IPS-15b (cell line): ENCODE results near the gene PARD3.
"Not testable (repeated sequence)": the region's sequence is repeated elsewhere in the genome, so short reads cannot be mapped to it uniquely, and the experiment has no call there.

Source experiments
- H3K27me3 ChIP-seq: one replicate; pipeline ENCODE4 v1.6.1; 2013; ENCODE audit warnings: low read length; ENCODE audit not compliant: control insufficient read depth, insufficient read depth
- H3K36me3 ChIP-seq: one replicate; pipeline ENCODE4 v1.6.1; 2013; ENCODE audit warnings: low read length; ENCODE audit not compliant: control insufficient read depth, insufficient read depth
- H3K4me1 ChIP-seq: one replicate; pipeline ENCODE4 v1.6.1; 2013; ENCODE audit warnings: mild to moderate bottlenecking, low read length; ENCODE audit not compliant: control insufficient read depth, insufficient read depth
- H3K4me3 ChIP-seq: one replicate; pipeline ENCODE4 v1.5.1; 2013; ENCODE audit warnings: low read depth, low read length
- H3K9ac ChIP-seq: one replicate; pipeline ENCODE4 v1.6.1; 2013; ENCODE audit warnings: low read depth, mild to moderate bottlenecking, low read length
- H3K9me3 ChIP-seq: one replicate; pipeline ENCODE4 v1.6.1; 2013; ENCODE audit warnings: mild to moderate bottlenecking, low read length; ENCODE audit not compliant: control insufficient read depth, insufficient read depth

The PARD3 gene

DNA sequence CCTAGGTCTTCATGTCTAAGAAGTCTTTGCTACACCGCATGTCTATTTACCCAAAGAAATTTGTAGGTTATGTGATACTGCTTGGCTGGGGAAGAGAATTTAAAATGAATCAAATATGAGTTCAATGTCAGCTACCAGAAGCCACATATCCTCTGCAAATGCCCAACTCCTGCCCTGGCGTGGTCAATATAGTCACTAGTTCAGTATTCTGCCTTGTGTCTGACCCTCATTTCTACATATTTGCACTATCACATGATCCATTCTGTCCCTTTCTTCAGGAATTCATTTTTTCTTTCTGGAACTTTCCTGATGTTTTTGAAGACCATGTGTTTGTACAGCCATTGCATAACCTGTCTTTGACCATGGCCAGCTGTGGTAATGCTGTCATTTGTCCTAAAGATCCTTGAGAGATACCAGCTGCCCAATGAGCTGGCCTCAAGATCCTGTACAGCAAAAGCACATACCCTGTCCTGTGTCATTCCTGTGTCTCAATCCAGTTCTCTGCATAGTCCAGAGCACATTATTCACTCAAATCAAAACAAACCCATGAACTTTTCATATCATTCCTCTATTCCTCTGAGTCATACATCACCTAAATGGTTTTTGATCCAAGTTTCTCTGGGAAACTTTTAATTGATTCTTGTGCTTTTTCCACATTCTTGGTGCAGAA is 524.5 kb downstream of the PARD3 start:
- no peaks in the 10 kb centered on the region for H3K27me3 ChIP-seq
- H3K4me1 ChIP-seq, result peaks cover 18% of the 10 kb centered on the region
- no peaks in the 10 kb centered on the region for H3K36me3 ChIP-seq
- H3K9ac ChIP-seq, result no peak overlapping the region
- H3K4me3 ChIP-seq, result no peak overlapping the region
- no peaks in the 10 kb centered on the region for H3K9me3 ChIP-seq

DNA sequence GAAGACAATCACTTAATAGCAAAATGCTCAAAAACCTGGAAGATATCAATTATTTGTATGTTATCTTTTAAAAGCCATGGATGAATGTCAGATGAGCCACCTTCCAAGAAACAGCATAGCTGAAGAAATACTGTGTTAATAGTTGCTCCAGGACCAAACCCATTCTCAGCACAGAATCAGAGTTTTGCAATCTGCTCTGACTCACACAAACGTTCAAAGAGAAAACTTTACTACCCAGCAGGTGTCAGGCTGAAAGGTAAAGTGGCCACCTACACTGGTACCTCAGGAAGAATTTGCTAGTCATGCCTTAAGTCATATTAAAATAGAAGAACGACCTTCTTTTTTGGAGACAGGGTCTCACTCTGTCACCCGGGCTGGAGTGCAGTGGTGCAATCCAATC is 526.5 kb downstream of the PARD3 start:
- Histone ChIP-seq H3K9me3 (no peaks in the 10 kb centered on the region), H3K4me1 (peaks cover 5% of the 10 kb centered on the region), H3K36me3 (no peaks in the 10 kb centered on the region), H3K9ac (no peak overlapping the region), H3K27me3 (no peaks in the 10 kb centered on the region), H3K4me3 (no peak overlapping the region)

DNA sequence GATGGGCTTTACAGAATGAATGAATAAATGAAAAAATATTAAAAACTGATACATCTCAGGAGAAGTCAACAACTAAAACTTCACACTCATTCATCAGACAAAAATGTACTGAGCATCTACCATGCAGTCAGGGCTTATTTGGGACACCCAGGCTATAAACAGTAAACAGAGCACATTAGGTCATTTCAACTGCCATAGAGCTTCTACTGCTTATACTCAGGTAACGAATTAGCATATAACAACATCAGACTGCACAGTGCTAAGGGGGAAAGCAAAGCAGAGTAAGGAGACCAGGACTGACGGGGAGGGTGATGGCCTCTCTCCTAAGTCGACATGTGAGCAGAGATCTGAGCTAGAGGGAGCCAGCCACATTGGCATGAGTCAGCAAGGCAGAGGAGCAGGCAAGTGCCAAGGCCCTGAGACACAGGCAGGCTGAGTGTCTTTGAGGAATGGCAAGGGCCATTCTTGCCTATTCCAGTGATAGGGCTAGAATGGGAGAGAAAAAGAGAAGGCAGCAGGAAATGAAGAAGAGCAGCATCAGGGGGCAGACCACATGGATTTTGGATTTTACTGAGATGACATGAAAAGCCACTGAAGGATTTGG is 528.9 kb downstream of the PARD3 start:
- no peak overlapping the region for H3K4me3 ChIP-seq
- no peak overlapping the region for H3K9ac ChIP-seq
- H3K4me1 ChIP-seq, result peaks cover under 1% of the 10 kb centered on the region
- H3K9me3 ChIP-seq, result no peaks in the 10 kb centered on the region
- no peaks in the 10 kb centered on the region for H3K36me3 ChIP-seq
- H3K27me3 ChIP-seq, result no peaks in the 10 kb centered on the region

DNA sequence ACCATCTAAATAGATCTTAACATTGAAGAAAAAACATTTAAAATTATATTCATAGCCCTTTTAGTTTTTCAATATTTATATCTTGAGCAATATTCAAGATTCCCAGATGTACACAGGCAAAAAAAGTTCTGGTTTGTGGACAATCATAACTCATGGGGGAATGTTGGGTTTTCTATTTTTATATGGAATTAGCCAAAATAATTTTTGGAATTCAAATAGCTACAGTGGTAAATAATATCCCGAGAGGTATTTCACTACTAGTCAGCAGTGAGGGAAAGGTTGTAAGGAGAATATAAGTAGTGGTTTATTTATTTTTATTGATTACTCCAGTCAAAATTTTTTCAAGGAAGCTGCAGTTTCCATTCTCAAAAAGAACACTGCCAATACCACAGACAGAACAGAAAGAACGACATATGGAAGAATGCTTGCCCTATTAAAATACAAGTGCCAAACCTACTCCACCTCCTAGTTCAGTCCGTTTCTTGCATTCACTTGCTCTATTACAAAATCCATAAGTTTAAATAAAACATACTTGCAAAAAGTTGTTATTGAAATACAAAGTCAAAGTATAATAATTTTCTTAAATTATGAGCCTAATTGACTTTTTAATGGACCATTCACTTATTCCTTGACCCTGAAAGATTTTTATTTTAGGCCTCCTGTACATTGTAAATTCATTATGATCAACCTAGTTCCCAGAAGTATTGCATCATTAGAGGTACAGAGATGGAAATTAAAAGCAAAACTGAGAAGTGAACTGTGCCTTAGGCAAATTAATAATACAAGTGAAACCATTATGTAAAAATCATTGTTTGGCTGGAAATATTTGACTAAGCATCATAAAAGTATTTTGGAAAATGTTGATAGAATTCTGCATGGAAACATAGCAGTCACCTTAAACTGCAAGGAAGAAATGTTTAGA is 533.2 kb downstream of the PARD3 start:
- H3K36me3 ChIP-seq, result no peaks in the 10 kb centered on the region

DNA sequence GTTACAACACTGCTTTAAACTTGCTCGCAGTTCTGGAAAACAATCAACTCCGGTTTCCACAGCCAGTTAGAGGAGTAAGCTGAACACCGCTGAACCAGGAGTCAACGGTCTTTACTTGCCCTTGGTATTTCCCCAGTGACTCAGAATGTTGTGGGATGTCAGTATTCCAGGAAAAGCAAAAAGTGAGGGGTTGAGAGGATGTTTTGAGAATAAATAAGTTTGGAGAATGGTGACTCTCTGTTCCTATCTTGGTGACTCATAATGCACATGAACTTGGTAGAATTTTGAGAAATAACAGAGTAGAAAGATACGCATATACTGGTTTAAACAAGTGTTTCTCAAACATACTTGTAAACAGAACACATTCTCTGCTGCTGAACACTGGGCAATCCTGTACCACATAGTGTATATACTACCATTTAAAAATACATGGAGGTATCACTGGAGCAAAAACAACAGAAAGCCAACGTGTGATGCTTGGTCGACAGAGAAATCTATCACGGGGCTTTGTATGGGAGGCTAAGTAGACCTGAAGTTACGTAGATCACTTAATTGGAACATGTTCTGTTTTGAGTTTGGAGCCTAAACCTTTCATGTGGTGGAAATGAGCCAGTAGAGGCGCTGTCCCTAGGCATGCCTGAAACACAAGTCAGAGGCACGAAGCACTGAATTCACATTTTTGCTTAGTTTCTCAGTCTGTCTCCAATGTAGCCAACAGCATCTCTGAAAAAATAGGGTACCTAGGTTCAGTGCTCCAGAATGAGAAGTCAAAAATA is 534.3 kb downstream of the PARD3 start:
- no peaks in the 10 kb centered on the region for H3K9me3 ChIP-seq
- no peak overlapping the region for H3K4me3 ChIP-seq
- H3K4me1 ChIP-seq, result peaks cover 5% of the 10 kb centered on the region
- no peaks in the 10 kb centered on the region for H3K27me3 ChIP-seq
- no peak overlapping the region for H3K9ac ChIP-seq
- H3K36me3 ChIP-seq, result no peaks in the 10 kb centered on the region

More for the DNA sequence above, 533.2 kb downstream of the PARD3 start:
- no peak overlapping the region for H3K4me3 ChIP-seq
- H3K27me3 ChIP-seq, result no peaks in the 10 kb centered on the region
- H3K9me3 ChIP-seq, result no peaks in the 10 kb centered on the region
- H3K9ac ChIP-seq, result no peak overlapping the region
- peaks cover 5% of the 10 kb centered on the region for H3K4me1 ChIP-seq

DNA sequence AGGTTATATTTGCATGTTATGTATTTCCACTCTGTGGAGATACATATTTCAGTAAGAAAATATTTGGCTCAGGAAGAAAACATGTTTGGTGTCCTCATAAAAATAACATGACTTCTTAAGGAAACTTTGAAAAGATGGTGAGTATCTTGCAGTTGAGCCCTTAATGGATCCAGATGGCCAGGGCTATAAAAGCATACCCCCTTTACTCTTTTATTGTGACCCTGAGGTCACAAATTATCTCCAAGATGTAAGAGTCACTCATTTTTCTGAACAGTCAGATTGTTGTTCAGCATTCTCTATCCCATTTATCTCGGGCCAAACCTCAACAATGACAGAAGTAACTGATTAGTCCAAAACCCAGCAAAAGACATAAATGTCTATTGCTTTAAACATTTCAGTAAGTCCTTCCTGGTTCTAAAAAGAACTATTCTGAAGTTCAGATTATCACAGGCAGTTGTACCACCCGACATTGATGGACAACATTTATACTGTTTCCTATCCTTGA is 539.4 kb downstream of the PARD3 start:
- Histone ChIP-seq H3K27me3 (no peaks in the 10 kb centered on the region), H3K9ac (no peak overlapping the region), H3K9me3 (no peaks in the 10 kb centered on the region), H3K36me3 (no peaks in the 10 kb centered on the region), H3K4me1 (peaks cover 3% of the 10 kb centered on the region), H3K4me3 (no peak overlapping the region)

DNA sequence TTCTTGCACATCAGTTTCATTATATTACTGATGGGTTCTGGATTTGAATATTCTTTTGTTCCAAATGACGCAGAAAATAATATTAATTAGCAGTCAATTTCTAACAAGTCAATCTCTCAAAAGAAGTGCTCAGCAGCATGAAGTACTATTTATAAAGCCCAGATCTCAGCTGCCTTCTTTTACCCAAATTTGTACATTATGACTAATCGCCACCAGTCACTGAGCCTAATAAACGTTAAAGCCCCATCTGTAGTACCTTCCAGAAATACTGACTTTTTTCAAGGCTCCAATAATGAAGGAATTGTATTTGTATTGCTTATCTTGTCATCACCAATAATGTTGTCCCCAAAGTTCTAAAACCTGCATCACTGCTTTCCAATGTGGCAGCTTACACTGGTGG is 540.2 kb downstream of the PARD3 start:
- Histone ChIP-seq H3K9me3 (no peaks in the 10 kb centered on the region), H3K36me3 (no peaks in the 10 kb centered on the region), H3K27me3 (no peaks in the 10 kb centered on the region), H3K4me1 (peaks cover 3% of the 10 kb centered on the region), H3K9ac (no peak overlapping the region), H3K4me3 (no peak overlapping the region)

DNA sequence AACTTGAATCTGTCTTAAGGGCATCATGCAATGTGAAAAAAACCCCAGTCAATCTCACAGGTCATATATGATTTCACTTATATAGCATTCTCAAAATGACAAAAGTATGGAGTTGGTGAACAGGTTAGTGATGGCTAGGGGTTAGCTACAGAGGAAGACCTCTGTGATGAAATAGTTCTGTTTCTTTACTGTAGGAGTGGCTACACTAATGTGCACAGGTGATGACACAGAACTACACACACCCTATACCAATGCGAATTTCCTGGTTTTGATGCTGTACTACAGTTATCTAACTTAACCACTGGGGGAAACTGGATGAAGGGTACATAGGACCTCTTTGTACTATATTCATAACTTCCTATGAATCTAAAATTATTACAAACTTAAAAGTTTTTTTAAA is 541.8 kb downstream of the PARD3 start:
- Histone ChIP-seq H3K9me3 (no peaks in the 10 kb centered on the region), H3K9ac (no peak overlapping the region), H3K36me3 (no peaks in the 10 kb centered on the region), H3K4me1 (no peaks in the 10 kb centered on the region), H3K4me3 (no peak overlapping the region), H3K27me3 (no peaks in the 10 kb centered on the region)

DNA sequence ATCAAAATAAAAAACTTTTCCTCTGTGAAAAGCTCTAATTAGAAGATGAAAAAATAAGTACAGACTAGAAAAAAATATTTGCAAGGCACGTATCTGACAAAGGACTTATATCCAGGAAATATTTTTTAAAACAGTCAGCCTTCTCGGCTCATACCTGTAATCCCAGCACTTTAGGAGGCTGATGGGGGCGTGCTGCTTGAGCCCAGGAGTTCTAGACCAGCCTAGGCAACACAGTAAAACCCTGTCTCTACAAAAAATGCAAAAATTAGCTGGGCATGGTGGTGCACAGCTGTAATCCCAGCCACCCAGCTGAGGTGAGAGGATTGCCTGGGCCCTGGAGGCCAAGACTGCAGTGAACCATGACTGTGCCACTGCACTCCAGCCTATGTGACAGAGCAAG is 542.8 kb downstream of the PARD3 start:
- H3K4me3 ChIP-seq, result no peak overlapping the region
- H3K9me3 ChIP-seq, result no peaks in the 10 kb centered on the region
- H3K36me3 ChIP-seq, result no peaks in the 10 kb centered on the region
- no peaks in the 10 kb centered on the region for H3K27me3 ChIP-seq
- H3K4me1 ChIP-seq, result no peaks in the 10 kb centered on the region
- no peak overlapping the region for H3K9ac ChIP-seq

DNA sequence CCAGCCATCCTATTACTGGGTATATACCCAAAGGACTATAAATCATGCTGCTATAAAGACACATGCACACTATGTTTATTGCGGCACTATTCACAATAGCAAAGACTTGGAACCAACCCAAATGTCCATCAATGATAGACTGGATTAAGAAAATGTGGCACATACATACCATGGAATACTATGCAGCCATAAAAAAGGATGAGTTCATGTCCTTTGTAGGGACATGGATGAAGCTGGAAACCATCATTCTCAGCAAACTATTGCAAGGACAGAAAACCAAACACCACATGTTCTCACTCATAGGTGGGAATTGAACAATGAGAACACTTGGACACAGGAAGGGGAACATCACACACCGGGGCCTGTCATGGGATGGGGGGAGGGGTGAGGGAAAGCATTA is 546.7 kb downstream of the PARD3 start:
- H3K9me3 ChIP-seq, H3K36me3 ChIP-seq, H3K4me3 ChIP-seq, H3K27me3 ChIP-seq, H3K9ac ChIP-seq, H3K4me1 ChIP-seq: not testable (repeated sequence)

DNA sequence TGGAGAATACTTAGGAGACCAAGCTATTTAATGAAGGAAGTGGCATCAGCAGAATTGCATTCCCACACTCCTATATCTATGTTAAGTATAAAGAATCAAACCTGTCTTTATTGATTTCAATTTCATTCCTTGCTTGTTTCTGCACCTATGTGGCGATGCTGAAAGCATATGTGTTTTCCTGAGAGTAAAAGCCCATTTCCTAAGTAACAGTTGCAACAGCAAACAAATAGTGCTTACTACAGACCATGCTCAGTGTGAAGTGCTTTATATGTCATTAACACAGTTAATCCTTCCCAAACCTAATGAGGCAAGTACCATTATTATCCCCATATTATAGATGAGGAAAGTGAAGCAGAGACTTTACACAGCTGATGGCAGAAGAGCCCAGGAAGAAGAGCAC is 552.1 kb downstream of the PARD3 start:
- no peaks in the 10 kb centered on the region for H3K27me3 ChIP-seq
- H3K36me3 ChIP-seq, result no peaks in the 10 kb centered on the region
- H3K4me1 ChIP-seq, result no peaks in the 10 kb centered on the region
- H3K9me3 ChIP-seq, result no peaks in the 10 kb centered on the region
- H3K9ac ChIP-seq, result no peak overlapping the region
- H3K4me3 ChIP-seq, result no peak overlapping the region
